HCT116 (cell line): ENCODE measurements around the gene AZIN2. TPM values are rescaled to one million over a fixed set of nuclear protein-coding genes. Genes with fewer than 3 reads are reported as not detected.

Experiments used
- ATAC-seq: fragments of 200-7000 bp; cut with Tn5 transposase; 2 replicates; pipeline ENCODE4 v1.9.1; 2020; ENCODE audit warnings: mild to moderate bottlenecking, moderate library complexity
- BruUV-seq: library from RNA; stranded (reverse); fragments of 400-500 nt; replicated peaks from 2 replicates; lab custom pipeline; 2021; lab: Mats Ljungman, UMichigan
- CTCF ChIA-PET: fragments of 300-600 bp; sonication (Branson Sonifier 250); formaldehyde crosslinking; loops from one replicate; lab custom pipeline; 2021; ENCODE audit warnings: antibody characterized with exemption; lab: Charles Lee
- POLR2A ChIA-PET: fragments of 300-600, 350-600 bp; sonication (Branson Sonifier 250); formaldehyde crosslinking; loops from one replicate; lab custom pipeline; 2021; ENCODE audit warnings: antibody characterized with exemption; lab: Charles Lee
- RAD21 ChIA-PET, 2 experiments: fragments of 300-600 bp; sonication (Branson Sonifier 250); formaldehyde crosslinking; loops; one replicate each; lab custom pipeline; 2023; ENCODE audit warnings: low total read pairs in 2 of 2; ENCODE audit not compliant: uncharacterized antibody in 2 of 2, unreplicated experiment in 2 of 2, low non-redundant PET in 1 of 2; lab: Charles Lee
- DNase-seq: peaks from one replicate; pipeline ENCODE4 v3.0.0-alpha.2; 2010; ENCODE audit warnings: low read depth, low spot score
- H2AFZ ChIP-seq: fragments of 200-600 bp; shearing (Covaris generic), sonication (generic); 2 replicates; pipeline ENCODE4 v1.6.1; 2017; ENCODE audit warnings: low read depth, mixed run types, mixed read lengths, antibody characterized with exemption, low read length; ENCODE audit not compliant: poor library complexity, severe bottlenecking
- H3K27ac ChIP-seq: 2 replicates; pipeline ENCODE4 v1.5.1; 2012; ENCODE audit warnings: low read depth, low read length
- H3K27me3 ChIP-seq: fragments of 200-600 bp; sonication (generic); 2 replicates; pipeline ENCODE4 v1.6.1; 2016; ENCODE audit warnings: mixed run types, low read length, mixed read lengths; ENCODE audit not compliant: insufficient read depth
- H3K36me3 ChIP-seq, 2 experiments: fragments of 200-500 bp in 1 of 2; fragments of 200-600 bp in 1 of 2; sonication (Bioruptor generic) in 1 of 2; sonication (generic) in 1 of 2; 2 replicates each; pipeline versions ENCODE4 v1.5.1 to v1.6.1; 2014 to 2016; ENCODE audit warnings: low read length in 2 of 2, inconsistent platforms in 1 of 2, mixed read lengths in 1 of 2, mixed run types in 1 of 2; ENCODE audit not compliant: insufficient read depth in 2 of 2, control insufficient read depth in 1 of 2
- H3K4me1 ChIP-seq, 2 experiments: fragments of 200-600 bp in 1 of 2; sonication (generic) in 1 of 2; 2 replicates each; pipeline versions ENCODE4 v1.5.1 to v1.6.1; 2012 to 2017; ENCODE audit warnings: low read length in 2 of 2, inconsistent platforms in 1 of 2, mild to moderate bottlenecking in 1 of 2, mixed read lengths in 1 of 2, mixed run types in 1 of 2, moderate library complexity in 1 of 2; ENCODE audit not compliant: insufficient read depth in 2 of 2, control insufficient read depth in 1 of 2
- H3K4me2 ChIP-seq: fragments of 200-600 bp; sonication (generic); 2 replicates; pipeline ENCODE4 v1.6.1; 2017; ENCODE audit warnings: mixed run types, low read length, mixed read lengths
- H3K4me3 ChIP-seq, 2 experiments: fragments of 200-600 bp in 1 of 2; sonication (generic) in 1 of 2; replicated peaks in 1 of 2; 2 replicates each; pipeline ENCODE4 v1.5.1; 2011 to 2016; ENCODE audit warnings: low read length in 2 of 2, control low read depth in 1 of 2, low read depth in 1 of 2, mild to moderate bottlenecking in 1 of 2, mixed read lengths in 1 of 2, mixed run types in 1 of 2
- H3K79me2 ChIP-seq: fragments of 200-600 bp; sonication (generic); 2 replicates; pipeline ENCODE4 v1.6.1; 2017; ENCODE audit warnings: mild to moderate bottlenecking, mixed run types, low read length, moderate library complexity, mixed read lengths; ENCODE audit not compliant: insufficient read depth
- H3K9ac ChIP-seq: fragments of 200-600 bp; sonication (generic); 2 replicates; pipeline ENCODE4 v1.6.1; 2016; ENCODE audit warnings: low read length, mixed read lengths
- H3K9me2 ChIP-seq: fragments of 200-600 bp; sonication (generic), shearing (Covaris generic); 2 replicates; pipeline ENCODE4 v1.6.1; 2017; ENCODE audit warnings: mixed run types, mild to moderate bottlenecking, moderate library complexity; ENCODE audit not compliant: insufficient read depth
- H3K9me3 ChIP-seq, 2 experiments: fragments of 200-500 bp in 1 of 2; fragments of 200-600 bp in 1 of 2; sonication (Bioruptor generic) in 1 of 2; sonication (generic) in 1 of 2; 2 replicates each; pipeline ENCODE4 v1.6.1; 2014 to 2017; ENCODE audit warnings: low read length in 2 of 2, mixed read lengths in 2 of 2, inconsistent platforms in 1 of 2, low read depth in 1 of 2, mild to moderate bottlenecking in 1 of 2, mixed run types in 1 of 2, moderate library complexity in 1 of 2; ENCODE audit not compliant: control insufficient read depth in 1 of 2, insufficient read depth in 1 of 2
- H4K20me1 ChIP-seq: fragments of 200-600 bp; sonication (generic), shearing (Covaris generic); 2 replicates; pipeline ENCODE4 v1.6.1; 2017; ENCODE audit warnings: mixed run types, mild to moderate bottlenecking, moderate library complexity; ENCODE audit not compliant: insufficient read depth
- ATF3 ChIP-seq: IDR thresholded peaks from 2 replicates; pipeline ENCODE4 v1.6.1; 2012
- CBX3 ChIP-seq: IDR thresholded peaks from 2 replicates; pipeline ENCODE4 v1.6.1; 2012; ENCODE audit warnings: low read depth
- EGR1 ChIP-seq: IDR thresholded peaks from 2 replicates; pipeline ENCODE4 v1.6.1; 2012; ENCODE audit warnings: low read depth
- ELF1 ChIP-seq: IDR thresholded peaks from 2 replicates; pipeline ENCODE4 v1.6.1; 2012; ENCODE audit warnings: low read depth, borderline replicate concordance
- EZH2 ChIP-seq: fragments of 200-600 bp; sonication (generic); IDR thresholded peaks from 2 replicates; pipeline ENCODE4 v1.6.1; 2017; ENCODE audit warnings: antibody characterized with exemption, mixed run types
- EZH2phosphoT487 ChIP-seq: fragments of 200-600 bp; IDR thresholded peaks from 2 replicates; pipeline ENCODE4 v1.6.1; 2018; ENCODE audit warnings: antibody characterized with exemption, borderline replicate concordance
- JUND ChIP-seq: IDR thresholded peaks from 2 replicates; pipeline ENCODE4 v1.6.1; 2012
- MAX ChIP-seq: IDR thresholded peaks from 2 replicates; pipeline ENCODE4 v1.6.1; 2012
- POLR2A ChIP-seq: IDR thresholded peaks from 2 replicates; pipeline ENCODE4 v1.7.0; 2011; ENCODE audit warnings: borderline replicate concordance; ENCODE audit not compliant: insufficient read depth, insufficient read length; ENCODE audit errors: extremely low read depth
- POLR2AphosphoS5 ChIP-seq: IDR thresholded peaks from 2 replicates; pipeline ENCODE4 v1.6.1; 2011; ENCODE audit warnings: mild to moderate bottlenecking, low read depth, low read length, moderate library complexity
- RAD21 ChIP-seq: IDR thresholded peaks from 2 replicates; pipeline ENCODE4 v1.6.1; 2012; ENCODE audit warnings: low read depth, mild to moderate bottlenecking
- SP1 ChIP-seq: IDR thresholded peaks from 2 replicates; pipeline ENCODE4 v1.6.1; 2012; ENCODE audit warnings: low read depth
- SRF ChIP-seq: IDR thresholded peaks from 2 replicates; pipeline ENCODE4 v1.6.1; 2012; ENCODE audit warnings: low read depth
- TCF7L2 ChIP-seq: IDR thresholded peaks from 2 replicates; pipeline ENCODE4 v1.7.0; 2011; ENCODE audit warnings: borderline replicate concordance, inconsistent platforms; ENCODE audit not compliant: insufficient read depth, insufficient read length; ENCODE audit errors: extremely low read depth
- YY1 ChIP-seq: IDR thresholded peaks from 2 replicates; pipeline ENCODE4 v1.6.1; 2011; ENCODE audit warnings: low read length, low read depth, moderate library complexity, mild to moderate bottlenecking; ENCODE audit not compliant: insufficient replicate concordance; ENCODE audit errors: extremely low read depth
- ZBTB33 ChIP-seq: IDR thresholded peaks from 2 replicates; pipeline ENCODE4 v1.6.1; 2011; ENCODE audit warnings: mild to moderate bottlenecking, low read length, moderate library complexity; ENCODE audit not compliant: insufficient replicate concordance; ENCODE audit errors: extremely low read depth
- ZFX ChIP-seq: fragments of 450-650 bp; IDR thresholded peaks from 2 replicates; pipeline ENCODE4 v1.6.1; 2017
- ZNF274 ChIP-seq: fragments of 200-500 bp; sonication (Bioruptor generic); IDR thresholded peaks from 2 replicates; pipeline ENCODE4 v1.6.1; 2014; ENCODE audit warnings: mild to moderate bottlenecking, low read depth, low read length, inconsistent platforms
- intact Hi-C: fragments of 100-400 bp; cut with micrococcal nuclease; formaldehyde crosslinking; loops from 2 replicates; pipeline ENCODE4 v1.10.0; 2022
- total RNA-seq: library from RNA; stranded (reverse); gene quantifications from one replicate; pipeline ENCODE4 v1.2.1, GENCODE V29; 2021; ENCODE audit not compliant: unreplicated experiment

Gene AZIN2
- total RNA-seq, 1 experiment from 2014 or later, result 7.8 TPM

GRCh38 chr1:33121728-33122127 is 40.8 kb downstream of the AZIN2 start:
- ChIA-PET RAD21 (no interaction called here), POLR2A (no interaction called here), CTCF (no interaction called here)
- Histone ChIP-seq H3K4me3 (no peak overlapping the region), H3K79me2 (peaks cover 17% of the 10 kb centered on the region), H3K4me2 (no peak overlapping the region), H3K27me3 (no peaks in the 10 kb centered on the region), H3K9me3 (no peaks in the 10 kb centered on the region), H3K9me2 (no peaks in the 10 kb centered on the region), H3K4me1 (peaks cover 0 to 8% of the 10 kb centered on the region in 2 experiments; a peak in 3 of 4 replicates), H3K27ac (no peak overlapping the region), H3K36me3 (no peaks in the 10 kb centered on the region; a peak in 1 of 4 replicates), H4K20me1 (no peaks in the 10 kb centered on the region), H2AFZ (no peak overlapping the region), H3K9ac (no peak overlapping the region)
- DNase-seq, result no peak
- no TSS peak for BruUV-seq
- TF ChIP-seq ZBTB33 (no peak), ZNF274 (no peak), SP1 (no peak), ELF1 (no peak), POLR2A (no peak), ZFX (no peak), ATF3 (no peak), YY1 (no peak), RAD21 (no peak), TCF7L2 (no peak), EGR1 (no peak), JUND (no peak), SRF (no peak), MAX (no peak), EZH2phosphoT487 (no peak), POLR2AphosphoS5 (no peak), EZH2 (no peak), CBX3 (no peak)
- no peak for ATAC-seq
- intact Hi-C loops, result loop anchor here (10.0 kb wide), 1 partner anchor 223 kb away; no protein-coding TSS in a partner anchor
